HFFc6 (cell line): ENCODE results near the gene CDK14. TPM values are rescaled to one million over a fixed set of nuclear protein-coding genes. Genes with fewer than 3 reads are reported as not detected.
A peak's percentile ranks its signal among the peaks of the same experiment; 100 is the strongest.

Source experiments
- DNase-seq: peaks from one replicate; pipeline ENCODE4 v3.0.0-alpha.2; 2018
- H3K27ac Mint-ChIP-seq: 2 replicates; pipeline ENCODE4 v1.8.0; 2020; ENCODE audit warnings: mild to moderate bottlenecking, mixed read lengths
- H3K27me3 Mint-ChIP-seq: 2 replicates; pipeline ENCODE4 v1.8.0; 2021; ENCODE audit warnings: mild to moderate bottlenecking, moderate library complexity, mixed read lengths; ENCODE audit not compliant: insufficient read depth
- H3K36me3 Mint-ChIP-seq: 2 replicates; pipeline ENCODE4 v1.8.0; 2021; ENCODE audit warnings: low read depth, mixed read lengths
- H3K4me1 Mint-ChIP-seq: 2 replicates; pipeline ENCODE4 v1.8.0; 2020; ENCODE audit warnings: low read depth, mixed read lengths
- H3K4me3 Mint-ChIP-seq: 2 replicates; pipeline ENCODE4 v1.8.0; 2020; ENCODE audit warnings: mild to moderate bottlenecking, moderate library complexity, mixed read lengths
- H3K9me3 Mint-ChIP-seq: 2 replicates; pipeline ENCODE4 v1.8.0; 2020; ENCODE audit warnings: mild to moderate bottlenecking, mixed read lengths
- total RNA-seq, 6 experiments: library from RNA; stranded (reverse); fragmentation: NEBNext Ultra II Directional; extraction: Animal tissue kit (Norgen Biotek cat#: 25700); gene quantifications; 2 replicates in 1 of 6; 3 replicates in 5 of 6; pipeline ENCODE4 v1.2.3, GENCODE V29; 2021
- TF ChIP-seq, protein P1 (sequence below): fragments of 200-600 bp; sonication (generic); IDR thresholded peaks from 2 replicates; pipeline ENCODE4 v1.5.0; 2021; ENCODE audit warnings: antibody characterized with exemption, mild to moderate bottlenecking

Gene CDK14
- total RNA-seq, 6 experiments from 2014 or later, result 18.4 to 28.6 (median 27.2) TPM

DNA sequence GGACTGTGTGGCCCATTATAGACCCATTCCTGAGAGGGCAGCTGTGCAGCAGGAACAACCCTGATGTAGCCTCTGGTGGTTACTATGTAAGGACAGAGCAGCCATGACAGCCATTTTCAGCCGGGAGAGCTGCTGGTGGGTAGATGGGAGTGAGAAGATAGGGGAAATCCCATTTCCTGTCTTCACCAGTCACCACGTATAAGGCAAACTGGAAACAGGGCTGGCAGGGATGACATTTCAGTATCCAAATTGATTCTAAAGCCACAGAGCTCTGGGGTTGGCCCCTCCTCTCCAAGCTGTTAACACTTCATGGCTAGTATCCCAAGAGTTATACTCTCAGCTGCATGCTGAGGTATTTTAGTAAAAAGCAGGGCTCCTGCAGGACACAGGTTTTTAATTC lies 652.9 kb downstream of the CDK14 start:
- no peak for DNase-seq
- TF ChIP-seq, protein P1, sequence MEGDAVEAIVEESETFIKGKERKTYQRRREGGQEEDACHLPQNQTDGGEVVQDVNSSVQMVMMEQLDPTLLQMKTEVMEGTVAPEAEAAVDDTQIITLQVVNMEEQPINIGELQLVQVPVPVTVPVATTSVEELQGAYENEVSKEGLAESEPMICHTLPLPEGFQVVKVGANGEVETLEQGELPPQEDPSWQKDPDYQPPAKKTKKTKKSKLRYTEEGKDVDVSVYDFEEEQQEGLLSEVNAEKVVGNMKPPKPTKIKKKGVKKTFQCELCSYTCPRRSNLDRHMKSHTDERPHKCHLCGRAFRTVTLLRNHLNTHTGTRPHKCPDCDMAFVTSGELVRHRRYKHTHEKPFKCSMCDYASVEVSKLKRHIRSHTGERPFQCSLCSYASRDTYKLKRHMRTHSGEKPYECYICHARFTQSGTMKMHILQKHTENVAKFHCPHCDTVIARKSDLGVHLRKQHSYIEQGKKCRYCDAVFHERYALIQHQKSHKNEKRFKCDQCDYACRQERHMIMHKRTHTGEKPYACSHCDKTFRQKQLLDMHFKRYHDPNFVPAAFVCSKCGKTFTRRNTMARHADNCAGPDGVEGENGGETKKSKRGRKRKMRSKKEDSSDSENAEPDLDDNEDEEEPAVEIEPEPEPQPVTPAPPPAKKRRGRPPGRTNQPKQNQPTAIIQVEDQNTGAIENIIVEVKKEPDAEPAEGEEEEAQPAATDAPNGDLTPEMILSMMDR, result no peak
- Mint-ChIP-seq H3K27me3 (peaks cover 1% of the 10 kb centered on the region), H3K36me3 (no peaks in the 10 kb centered on the region), H3K27ac (peak overlapping the region; percentile 76), H3K4me1 (peaks cover 46% of the 10 kb centered on the region), H3K9me3 (no peaks in the 10 kb centered on the region), H3K4me3 (no peak overlapping the region)

GRCh38 chr7:91249506-91250233 lies 653.5 kb downstream of the CDK14 start:
- DNase-seq, result peak; percentile 68
- Mint-ChIP-seq H3K27ac (peak overlapping the region; percentile 76), H3K4me3 (no peak overlapping the region), H3K27me3 (peaks cover 1% of the 10 kb centered on the region; the same call in 1 of the 2 replicates), H3K36me3 (peaks cover 3% of the 10 kb centered on the region; the same call in 1 of the 2 replicates), H3K4me1 (peaks cover 39% of the 10 kb centered on the region), H3K9me3 (no peaks in the 10 kb centered on the region)
- TF ChIP-seq, protein P1, result no peak

GRCh38 chr7:91250706-91251105 lies 654.6 kb downstream of the CDK14 start:
- peaks cover 38% of the 10 kb centered on the region for H3K4me1 Mint-ChIP-seq
- no peak overlapping the region for H3K4me3 Mint-ChIP-seq
- H3K9me3 Mint-ChIP-seq, result peaks cover 8% of the 10 kb centered on the region
- peaks cover 1% of the 10 kb centered on the region; the same call in 1 of the 2 replicates for H3K27me3 Mint-ChIP-seq
- TF ChIP-seq, protein P1, result no peak
- no peak overlapping the region for H3K27ac Mint-ChIP-seq
- H3K36me3 Mint-ChIP-seq, result peaks cover 13% of the 10 kb centered on the region
- no peak for DNase-seq

- H3K4me3 Mint-ChIP-seq, result no peak overlapping the region
- DNase-seq, result no peak
- peaks cover 20% of the 10 kb centered on the region for H3K9me3 Mint-ChIP-seq
- H3K36me3 Mint-ChIP-seq, result peaks cover 23% of the 10 kb centered on the region
- peaks cover 38% of the 10 kb centered on the region for H3K4me1 Mint-ChIP-seq
- no peak overlapping the region for H3K27ac Mint-ChIP-seq
- H3K27me3 Mint-ChIP-seq, result peaks cover 1% of the 10 kb centered on the region; the same call in 1 of the 2 replicates
- TF ChIP-seq, protein P1, result no peak
These were observed 655.8 kb downstream of the CDK14 start for GRCh38 chr7:91251877-91252276.

Other genes starting within 250 kb of the CDK14 start
- gene GTPBP10, start 249.6 kb upstream of the CDK14 start, total RNA-seq, result 10 to 100 TPM; 19.9 to 27.2 (median 23.3) TPM
- 10 to 100 TPM; 36.6 to 42.0 (median 38.5) TPM for gene CLDN12, start 192.9 kb upstream of the CDK14 start, total RNA-seq
- not detected for gene PTTG1IP2, start 126.7 kb upstream of the CDK14 start, total RNA-seq